HEK293 (cell line): ENCODE results near the gene ADGRL1.

Source experiments
- GLIS1 ChIP-seq: fragments of 450-650 bp; formaldehyde crosslinking; IDR thresholded peaks from 2 replicates; pipeline ENCODE4 v1.5.1; 2016; ENCODE audit warnings: missing biosample characterization, missing genetic modification characterization
- HIC1 ChIP-seq: fragments of 450-650 bp; formaldehyde crosslinking; IDR thresholded peaks from 2 replicates; pipeline ENCODE4 v1.5.1; 2016; ENCODE audit warnings: missing biosample characterization, missing genetic modification characterization
- HOXA7 ChIP-seq: sonication (generic); formaldehyde crosslinking; IDR thresholded peaks from 2 replicates; pipeline ENCODE4 v1.8.1; 2022; ENCODE audit warnings: missing genetic modification reagents, borderline replicate concordance
- KLF16 ChIP-seq: fragments of 450-650 bp; formaldehyde crosslinking; IDR thresholded peaks from 2 replicates; pipeline ENCODE4 v1.5.1; 2017; ENCODE audit warnings: missing biosample characterization, missing genetic modification characterization
- KLF8 ChIP-seq: fragments of 450-650 bp; formaldehyde crosslinking; IDR thresholded peaks from 2 replicates; pipeline ENCODE4 v1.5.1; 2016; ENCODE audit warnings: missing biosample characterization, missing genetic modification characterization
- PATZ1 ChIP-seq: fragments of 450-650 bp; formaldehyde crosslinking; IDR thresholded peaks from 2 replicates; pipeline ENCODE4 v1.5.1; 2016; ENCODE audit warnings: missing biosample characterization, missing genetic modification characterization
- PRDM10 ChIP-seq: fragments of 450-650 bp; formaldehyde crosslinking; IDR thresholded peaks from 2 replicates; pipeline ENCODE4 v1.5.1; 2016; ENCODE audit warnings: missing biosample characterization, missing genetic modification characterization
- SCRT2 ChIP-seq: fragments of 450-650 bp; formaldehyde crosslinking; IDR thresholded peaks from 2 replicates; pipeline ENCODE4 v1.5.1; 2016; ENCODE audit warnings: missing biosample characterization, missing genetic modification characterization
- YY2 ChIP-seq: fragments of 450-650 bp; formaldehyde crosslinking; IDR thresholded peaks from 2 replicates; pipeline ENCODE4 v1.5.1; 2016; ENCODE audit warnings: missing biosample characterization, missing genetic modification characterization
- ZBTB26 ChIP-seq: fragments of 450-650 bp; formaldehyde crosslinking; optimal IDR thresholded peaks from 2 replicates; pipeline ENCODE3; 2016; ENCODE audit warnings: missing biosample characterization, mild to moderate bottlenecking, missing genetic modification characterization
- ZBTB48 ChIP-seq: fragments of 450-650 bp; formaldehyde crosslinking; IDR thresholded peaks from 2 replicates; pipeline ENCODE4 v1.5.1; 2016; ENCODE audit warnings: missing biosample characterization, missing genetic modification characterization
- ZBTB7A ChIP-seq: fragments of 450-650 bp; formaldehyde crosslinking; IDR thresholded peaks from 2 replicates; pipeline ENCODE4 v1.5.1; 2016; ENCODE audit warnings: low read depth, missing biosample characterization, missing genetic modification characterization
- ZFP3 ChIP-seq: fragments of 450-650 bp; formaldehyde crosslinking; IDR thresholded peaks from 2 replicates; pipeline ENCODE4 v1.5.1; 2016; ENCODE audit warnings: low read depth, missing biosample characterization, missing genetic modification characterization
- ZFP37 ChIP-seq: fragments of 450-650 bp; formaldehyde crosslinking; IDR thresholded peaks from 2 replicates; pipeline ENCODE4 v1.5.1; 2016; ENCODE audit warnings: missing biosample characterization, missing genetic modification characterization
- ZFP69B ChIP-seq: fragments of 450-650 bp; formaldehyde crosslinking; IDR thresholded peaks from 2 replicates; pipeline ENCODE4 v1.5.1; 2016; ENCODE audit warnings: missing biosample characterization, missing genetic modification characterization
- ZIC2 ChIP-seq: fragments of 450-650 bp; formaldehyde crosslinking; IDR thresholded peaks from 2 replicates; pipeline ENCODE4 v1.5.1; 2016; ENCODE audit warnings: missing biosample characterization, missing genetic modification characterization
- ZNF155 ChIP-seq: fragments of 450-650 bp; formaldehyde crosslinking; IDR thresholded peaks from 2 replicates; pipeline ENCODE4 v1.5.1; 2016; ENCODE audit warnings: missing biosample characterization, missing genetic modification characterization
- ZNF2 ChIP-seq: fragments of 450-650 bp; formaldehyde crosslinking; IDR thresholded peaks from 2 replicates; pipeline ENCODE4 v1.5.1; 2016; ENCODE audit warnings: missing biosample characterization, missing genetic modification characterization
- ZNF23 ChIP-seq: fragments of 450-650 bp; formaldehyde crosslinking; IDR thresholded peaks from 2 replicates; pipeline ENCODE4 v1.5.1; 2016; ENCODE audit warnings: missing biosample characterization, missing genetic modification characterization, borderline replicate concordance
- ZNF324 ChIP-seq: fragments of 450-650 bp; formaldehyde crosslinking; IDR thresholded peaks from 2 replicates; pipeline ENCODE4 v1.5.1; 2016; ENCODE audit warnings: missing biosample characterization, missing genetic modification characterization
- ZNF398 ChIP-seq: fragments of 450-650 bp; formaldehyde crosslinking; IDR thresholded peaks from 2 replicates; pipeline ENCODE4 v1.5.1; 2017; ENCODE audit warnings: missing biosample characterization, missing genetic modification characterization
- ZNF501 ChIP-seq: fragments of 450-650 bp; formaldehyde crosslinking; IDR thresholded peaks from 2 replicates; pipeline ENCODE4 v1.5.1; 2016; ENCODE audit warnings: missing biosample characterization, missing genetic modification characterization
- ZNF529 ChIP-seq: fragments of 450-650 bp; formaldehyde crosslinking; IDR thresholded peaks from 2 replicates; pipeline ENCODE4 v1.5.1; 2017; ENCODE audit warnings: missing genetic modification characterization, missing biosample characterization; ENCODE audit not compliant: insufficient replicate concordance
- ZNF558 ChIP-seq: fragments of 450-650 bp; formaldehyde crosslinking; IDR thresholded peaks from 2 replicates; pipeline ENCODE4 v1.5.1; 2016; ENCODE audit warnings: missing biosample characterization, missing genetic modification characterization
- ZNF670 ChIP-seq: fragments of 450-650 bp; formaldehyde crosslinking; IDR thresholded peaks from 2 replicates; pipeline ENCODE4 v1.5.1; 2016; ENCODE audit warnings: missing biosample characterization, missing genetic modification characterization, low read depth
- ZNF701 ChIP-seq: fragments of 450-650 bp; formaldehyde crosslinking; IDR thresholded peaks from 2 replicates; pipeline ENCODE4 v1.5.1; 2016; ENCODE audit warnings: missing biosample characterization, missing genetic modification characterization
- ZNF747 ChIP-seq: fragments of 450-650 bp; formaldehyde crosslinking; IDR thresholded peaks from 2 replicates; pipeline ENCODE4 v1.5.1; 2016; ENCODE audit warnings: missing biosample characterization, missing genetic modification characterization
- ZNF785 ChIP-seq: fragments of 450-650 bp; formaldehyde crosslinking; IDR thresholded peaks from 2 replicates; pipeline ENCODE4 v1.5.1; 2016; ENCODE audit warnings: missing biosample characterization, missing genetic modification characterization
- ZNF792 ChIP-seq: fragments of 450-650 bp; formaldehyde crosslinking; IDR thresholded peaks from 2 replicates; pipeline ENCODE4 v1.5.1; 2016; ENCODE audit warnings: missing biosample characterization, missing genetic modification characterization
- ZSCAN23 ChIP-seq: fragments of 450-650 bp; formaldehyde crosslinking; IDR thresholded peaks from 2 replicates; pipeline ENCODE4 v1.5.1; 2016; ENCODE audit warnings: missing biosample characterization, missing genetic modification characterization

ADGRL1 gene

GRCh38 chr19:14135985-14136508, 69.9 kb downstream of the ADGRL1 start (continued):
- TF ChIP-seq ZNF792 (tag by site-specific recombination): 0 out of 2 replicates have a peak, but pooled peaks have one; percentile 62
- peak; percentile 73; the same call in 1 of the 2 replicates for TF ChIP-seq ZFP37
- TF ChIP-seq ZNF747 (tag by site-specific recombination): no peak
- 0 out of 2 replicates have a peak, but pooled peaks have one; percentile 18 for TF ChIP-seq HIC1 (tag by site-specific recombination)
- peak; percentile 65; the same call in 1 of the 2 replicates for TF ChIP-seq ZNF501
- peak; percentile 63 for TF ChIP-seq YY2
- peak; percentile 46 for TF ChIP-seq PATZ1 (tag by site-specific recombination)
- peak; percentile 99 for TF ChIP-seq GLIS1
- no peak for TF ChIP-seq ZNF155 (tag by site-specific recombination)
- no peak for TF ChIP-seq ZNF23
- TF ChIP-seq ZNF398 (tag by site-specific recombination): peak; percentile 43; the same call in 1 of the 2 replicates
- TF ChIP-seq ZIC2 (tag by site-specific recombination): peak; percentile 86
- TF ChIP-seq KLF8 (tag by site-specific recombination): peak; percentile 8; the same call in 1 of the 2 replicates
- no peak for TF ChIP-seq SCRT2
- no peak for TF ChIP-seq ZNF558 (tag by site-specific recombination)
- TF ChIP-seq KLF16: peak; percentile 84
- no peak for TF ChIP-seq ZNF529 (tag by site-specific recombination)
- peak; percentile 70; the same call in 1 of the 2 replicates for TF ChIP-seq ZNF2 (tag by site-specific recombination)
- TF ChIP-seq ZFP3 (tag by site-specific recombination): 0 out of 2 replicates have a peak, but pooled peaks have one; percentile 8
- TF ChIP-seq ZNF785 (tag by site-specific recombination): no peak
- TF ChIP-seq ZBTB26 (tag by site-specific recombination): no peak
- TF ChIP-seq ZNF324: peak; percentile 82; the same call in 1 of the 2 replicates
- TF ChIP-seq HOXA7 (CRISPR knock-in tag): no peak
- TF ChIP-seq ZBTB48 (tag by site-specific recombination): peak; percentile 67
- TF ChIP-seq ZFP69B (tag by site-specific recombination): peak; percentile 54; the same call in 1 of the 2 replicates
- no peak for TF ChIP-seq PRDM10 (tag by site-specific recombination)
- TF ChIP-seq ZSCAN23: 0 out of 2 replicates have a peak, but pooled peaks have one; percentile 35
- no peak for TF ChIP-seq ZNF670 (tag by site-specific recombination)
- 0 out of 2 replicates have a peak, but pooled peaks have one; percentile 34 for TF ChIP-seq ZNF701 (tag by site-specific recombination)
- peak; percentile 94 for TF ChIP-seq ZBTB7A (tag by site-specific recombination)
